HCT116 (cell line): Measurements from ENCODE around the gene SEMA4A.
"Not testable (repeated sequence)": the region's sequence is repeated elsewhere in the genome, so short reads cannot be mapped to it uniquely, and the experiment has no call there.

Experiments used
- CBX3 ChIP-seq: IDR thresholded peaks from 2 replicates; pipeline ENCODE4 v1.6.1; 2012; ENCODE audit warnings: low read depth
- ELF1 ChIP-seq: IDR thresholded peaks from 2 replicates; pipeline ENCODE4 v1.6.1; 2012; ENCODE audit warnings: low read depth, borderline replicate concordance
- POLR2A ChIP-seq: IDR thresholded peaks from 2 replicates; pipeline ENCODE4 v1.7.0; 2011; ENCODE audit warnings: borderline replicate concordance; ENCODE audit not compliant: insufficient read depth, insufficient read length; ENCODE audit errors: extremely low read depth
- SRF ChIP-seq: IDR thresholded peaks from 2 replicates; pipeline ENCODE4 v1.6.1; 2012; ENCODE audit warnings: low read depth
- YY1 ChIP-seq: IDR thresholded peaks from 2 replicates; pipeline ENCODE4 v1.6.1; 2011; ENCODE audit warnings: low read length, low read depth, moderate library complexity, mild to moderate bottlenecking; ENCODE audit not compliant: insufficient replicate concordance; ENCODE audit errors: extremely low read depth
- TF ChIP-seq, protein P1 (sequence below): IDR thresholded peaks from 2 replicates; pipeline ENCODE4 v1.6.1; 2012; ENCODE audit warnings: low read depth
- TF ChIP-seq, protein P2 (sequence below): IDR thresholded peaks from 2 replicates; pipeline ENCODE4 v1.6.1; 2012
- TF ChIP-seq, protein P3 (sequence below), 3 experiments: fragments of 200-600 bp in 1 of 3; sonication (generic) in 1 of 3; IDR thresholded peaks in 2 of 3; conservative IDR thresholded peaks in 1 of 3; 2 replicates each; pipeline ENCODE4 v1.5.1; 2012 to 2017; ENCODE audit warnings: low read depth in 2 of 3, low read length in 2 of 3, antibody characterized with exemption in 1 of 3, borderline replicate concordance in 1 of 3, control low read depth in 1 of 3, mild to moderate bottlenecking in 1 of 3, mixed read lengths in 1 of 3, mixed run types in 1 of 3, moderate library complexity in 1 of 3; ENCODE audit not compliant: insufficient read depth in 1 of 3
- TF ChIP-seq, protein P4 (sequence below): IDR thresholded peaks from 2 replicates; pipeline ENCODE4 v1.6.1; 2012

DNA sequence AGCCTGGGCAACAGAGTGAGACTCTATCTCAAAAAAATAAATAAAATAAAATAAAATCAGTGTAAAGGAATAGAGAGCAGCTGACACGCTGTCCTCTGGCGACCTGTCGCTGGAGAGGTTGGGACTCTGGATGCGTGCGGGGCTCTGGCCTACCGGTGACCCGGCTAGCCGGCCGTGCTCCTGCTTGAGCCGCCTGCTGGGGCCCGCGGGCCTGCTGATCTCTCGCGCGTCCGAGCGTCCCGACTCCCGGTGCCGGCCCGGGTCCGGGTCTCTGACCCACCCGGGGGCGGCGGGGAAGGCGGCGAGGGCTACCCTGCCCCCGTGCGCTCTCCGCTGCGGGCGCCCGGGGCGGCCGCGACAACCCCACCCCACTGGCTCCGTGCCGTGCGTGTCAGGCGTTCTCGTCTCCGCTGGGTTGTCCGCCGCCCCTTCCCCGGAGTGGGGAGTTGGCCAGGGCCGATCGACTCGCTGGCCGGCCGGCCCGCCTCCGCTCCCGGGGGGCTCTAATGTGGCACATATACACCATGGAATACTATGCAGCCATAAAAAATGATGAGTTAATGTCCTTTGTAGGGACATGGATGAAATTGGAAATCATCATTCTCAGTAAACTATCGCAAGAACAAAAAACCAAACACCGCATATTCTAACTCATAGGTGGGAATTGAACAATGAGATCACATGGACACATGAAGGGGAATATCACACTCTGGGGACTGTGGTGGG is 63.1 kb downstream of the SEMA4A start:
- not testable (repeated sequence) for TF ChIP-seq SRF, CBX3, YY1, ELF1, POLR2A
- TF ChIP-seq, protein P1, sequence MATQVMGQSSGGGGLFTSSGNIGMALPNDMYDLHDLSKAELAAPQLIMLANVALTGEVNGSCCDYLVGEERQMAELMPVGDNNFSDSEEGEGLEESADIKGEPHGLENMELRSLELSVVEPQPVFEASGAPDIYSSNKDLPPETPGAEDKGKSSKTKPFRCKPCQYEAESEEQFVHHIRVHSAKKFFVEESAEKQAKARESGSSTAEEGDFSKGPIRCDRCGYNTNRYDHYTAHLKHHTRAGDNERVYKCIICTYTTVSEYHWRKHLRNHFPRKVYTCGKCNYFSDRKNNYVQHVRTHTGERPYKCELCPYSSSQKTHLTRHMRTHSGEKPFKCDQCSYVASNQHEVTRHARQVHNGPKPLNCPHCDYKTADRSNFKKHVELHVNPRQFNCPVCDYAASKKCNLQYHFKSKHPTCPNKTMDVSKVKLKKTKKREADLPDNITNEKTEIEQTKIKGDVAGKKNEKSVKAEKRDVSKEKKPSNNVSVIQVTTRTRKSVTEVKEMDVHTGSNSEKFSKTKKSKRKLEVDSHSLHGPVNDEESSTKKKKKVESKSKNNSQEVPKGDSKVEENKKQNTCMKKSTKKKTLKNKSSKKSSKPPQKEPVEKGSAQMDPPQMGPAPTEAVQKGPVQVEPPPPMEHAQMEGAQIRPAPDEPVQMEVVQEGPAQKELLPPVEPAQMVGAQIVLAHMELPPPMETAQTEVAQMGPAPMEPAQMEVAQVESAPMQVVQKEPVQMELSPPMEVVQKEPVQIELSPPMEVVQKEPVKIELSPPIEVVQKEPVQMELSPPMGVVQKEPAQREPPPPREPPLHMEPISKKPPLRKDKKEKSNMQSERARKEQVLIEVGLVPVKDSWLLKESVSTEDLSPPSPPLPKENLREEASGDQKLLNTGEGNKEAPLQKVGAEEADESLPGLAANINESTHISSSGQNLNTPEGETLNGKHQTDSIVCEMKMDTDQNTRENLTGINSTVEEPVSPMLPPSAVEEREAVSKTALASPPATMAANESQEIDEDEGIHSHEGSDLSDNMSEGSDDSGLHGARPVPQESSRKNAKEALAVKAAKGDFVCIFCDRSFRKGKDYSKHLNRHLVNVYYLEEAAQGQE: not testable (repeated sequence)
- TF ChIP-seq, protein P2, sequence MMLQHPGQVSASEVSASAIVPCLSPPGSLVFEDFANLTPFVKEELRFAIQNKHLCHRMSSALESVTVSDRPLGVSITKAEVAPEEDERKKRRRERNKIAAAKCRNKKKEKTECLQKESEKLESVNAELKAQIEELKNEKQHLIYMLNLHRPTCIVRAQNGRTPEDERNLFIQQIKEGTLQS: not testable (repeated sequence)
- TF ChIP-seq, protein P3, sequence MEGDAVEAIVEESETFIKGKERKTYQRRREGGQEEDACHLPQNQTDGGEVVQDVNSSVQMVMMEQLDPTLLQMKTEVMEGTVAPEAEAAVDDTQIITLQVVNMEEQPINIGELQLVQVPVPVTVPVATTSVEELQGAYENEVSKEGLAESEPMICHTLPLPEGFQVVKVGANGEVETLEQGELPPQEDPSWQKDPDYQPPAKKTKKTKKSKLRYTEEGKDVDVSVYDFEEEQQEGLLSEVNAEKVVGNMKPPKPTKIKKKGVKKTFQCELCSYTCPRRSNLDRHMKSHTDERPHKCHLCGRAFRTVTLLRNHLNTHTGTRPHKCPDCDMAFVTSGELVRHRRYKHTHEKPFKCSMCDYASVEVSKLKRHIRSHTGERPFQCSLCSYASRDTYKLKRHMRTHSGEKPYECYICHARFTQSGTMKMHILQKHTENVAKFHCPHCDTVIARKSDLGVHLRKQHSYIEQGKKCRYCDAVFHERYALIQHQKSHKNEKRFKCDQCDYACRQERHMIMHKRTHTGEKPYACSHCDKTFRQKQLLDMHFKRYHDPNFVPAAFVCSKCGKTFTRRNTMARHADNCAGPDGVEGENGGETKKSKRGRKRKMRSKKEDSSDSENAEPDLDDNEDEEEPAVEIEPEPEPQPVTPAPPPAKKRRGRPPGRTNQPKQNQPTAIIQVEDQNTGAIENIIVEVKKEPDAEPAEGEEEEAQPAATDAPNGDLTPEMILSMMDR (IDR thresholded peaks at IDR 0.05 in 2 of 3, conservative IDR thresholded peaks at IDR 0.05 in 1 of 3; ENCODE audit: borderline replicate concordance in 1 of 3, insufficient read depth in 1 of 3, low read depth in 2 of 3, low read length in 2 of 3): not testable (repeated sequence)
- TF ChIP-seq, protein P4, sequence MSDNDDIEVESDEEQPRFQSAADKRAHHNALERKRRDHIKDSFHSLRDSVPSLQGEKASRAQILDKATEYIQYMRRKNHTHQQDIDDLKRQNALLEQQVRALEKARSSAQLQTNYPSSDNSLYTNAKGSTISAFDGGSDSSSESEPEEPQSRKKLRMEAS: not testable (repeated sequence)
